Measurements from ENCODE around the gene SLF1.

- TF ChIP-seq, protein P1, sequence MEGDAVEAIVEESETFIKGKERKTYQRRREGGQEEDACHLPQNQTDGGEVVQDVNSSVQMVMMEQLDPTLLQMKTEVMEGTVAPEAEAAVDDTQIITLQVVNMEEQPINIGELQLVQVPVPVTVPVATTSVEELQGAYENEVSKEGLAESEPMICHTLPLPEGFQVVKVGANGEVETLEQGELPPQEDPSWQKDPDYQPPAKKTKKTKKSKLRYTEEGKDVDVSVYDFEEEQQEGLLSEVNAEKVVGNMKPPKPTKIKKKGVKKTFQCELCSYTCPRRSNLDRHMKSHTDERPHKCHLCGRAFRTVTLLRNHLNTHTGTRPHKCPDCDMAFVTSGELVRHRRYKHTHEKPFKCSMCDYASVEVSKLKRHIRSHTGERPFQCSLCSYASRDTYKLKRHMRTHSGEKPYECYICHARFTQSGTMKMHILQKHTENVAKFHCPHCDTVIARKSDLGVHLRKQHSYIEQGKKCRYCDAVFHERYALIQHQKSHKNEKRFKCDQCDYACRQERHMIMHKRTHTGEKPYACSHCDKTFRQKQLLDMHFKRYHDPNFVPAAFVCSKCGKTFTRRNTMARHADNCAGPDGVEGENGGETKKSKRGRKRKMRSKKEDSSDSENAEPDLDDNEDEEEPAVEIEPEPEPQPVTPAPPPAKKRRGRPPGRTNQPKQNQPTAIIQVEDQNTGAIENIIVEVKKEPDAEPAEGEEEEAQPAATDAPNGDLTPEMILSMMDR (IDR thresholded peaks at IDR 0.05), result no peak
- no peak for TF ChIP-seq EP300 (IDR thresholded peaks at IDR 0.05)
Observed at GRCh38 chr5:94699562-94699961, 81.1 kb downstream of the SLF1 start.

Data from ovary (tissue), 3 donors.